Measurements from ENCODE around the gene UGT2A3.

The UGT2A3 gene

DNA sequence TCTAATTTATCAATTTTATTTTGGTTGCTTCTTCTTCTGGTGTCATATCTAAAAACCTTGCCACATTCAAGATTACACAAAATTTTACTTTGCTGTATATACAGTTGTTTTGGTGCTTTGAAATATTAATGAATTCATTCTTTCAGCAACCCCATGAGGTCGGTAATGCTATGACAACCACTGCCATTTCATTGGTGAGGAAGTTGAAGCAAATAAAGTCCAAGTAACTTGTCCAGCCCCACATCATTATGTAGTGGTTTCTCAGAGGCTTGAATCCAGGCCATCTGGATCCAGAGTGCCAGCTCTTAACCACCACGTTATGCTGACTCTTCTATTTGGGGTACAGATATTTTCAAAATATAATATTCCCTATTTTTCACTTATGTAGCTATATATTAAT, 42.2 kb downstream of the UGT2A3 start:
- DNase-seq = no peak

DNA sequence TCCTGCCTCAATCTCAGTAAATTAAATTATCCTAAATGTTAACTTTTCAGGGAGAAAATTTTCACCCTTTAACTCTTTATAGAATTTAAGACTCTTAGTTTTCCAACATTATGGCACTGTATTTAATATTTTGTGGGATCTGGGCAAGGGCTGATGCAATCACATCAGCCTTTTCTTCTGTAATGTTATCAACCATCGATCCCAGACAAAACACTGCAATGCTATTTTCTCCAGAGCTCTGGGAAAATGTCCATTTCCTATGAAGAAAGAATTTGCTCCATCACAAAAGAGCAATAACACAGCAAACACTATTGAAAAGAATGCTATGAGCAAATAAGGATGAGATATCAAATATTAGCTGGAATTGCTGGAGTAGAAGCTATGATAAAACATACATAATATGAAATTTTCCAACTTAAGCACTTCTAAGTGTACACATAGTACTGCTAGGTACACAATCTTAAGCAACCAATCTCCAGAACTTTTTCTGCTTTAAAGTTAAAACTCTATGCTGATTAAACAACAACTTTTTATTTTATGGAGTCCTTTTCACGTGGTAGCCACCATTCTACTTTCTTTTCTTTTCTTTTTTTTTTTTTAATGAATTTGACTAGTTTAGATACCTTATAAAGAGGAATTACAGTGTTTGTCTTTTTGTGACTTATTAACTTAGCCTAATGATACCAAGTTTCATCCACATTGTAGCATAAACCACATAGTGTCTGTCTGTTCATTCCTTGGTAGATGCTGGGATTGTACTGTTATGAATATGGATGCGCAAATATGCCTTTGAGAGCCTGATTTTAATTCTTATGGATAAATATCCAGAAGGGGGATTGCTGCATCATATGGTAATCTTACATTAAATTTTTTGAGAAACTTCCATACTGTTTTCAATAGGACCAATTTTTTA, 43.6 kb downstream of the UGT2A3 start:
- no peak for DNase-seq

DNA sequence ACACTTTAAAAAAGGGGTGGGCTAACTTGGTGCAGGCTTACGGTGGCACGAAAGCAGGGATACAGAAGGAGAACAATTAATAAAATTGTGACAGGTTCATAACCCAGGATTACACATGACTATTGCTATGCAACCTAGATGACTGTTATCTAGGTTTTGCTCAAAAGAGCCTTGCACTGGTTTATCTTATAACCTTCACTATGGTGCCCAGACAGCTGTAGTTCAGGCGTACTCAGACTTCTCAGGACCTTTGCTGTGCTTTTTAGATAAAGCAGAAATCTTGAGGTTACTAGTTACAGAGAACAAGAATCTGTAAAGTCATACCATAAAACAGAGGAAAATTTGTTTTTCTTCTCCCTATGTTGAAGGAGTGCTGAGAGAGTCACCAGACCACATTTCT, 44.4 kb downstream of the UGT2A3 start:
- DNase-seq = no peak

DNA sequence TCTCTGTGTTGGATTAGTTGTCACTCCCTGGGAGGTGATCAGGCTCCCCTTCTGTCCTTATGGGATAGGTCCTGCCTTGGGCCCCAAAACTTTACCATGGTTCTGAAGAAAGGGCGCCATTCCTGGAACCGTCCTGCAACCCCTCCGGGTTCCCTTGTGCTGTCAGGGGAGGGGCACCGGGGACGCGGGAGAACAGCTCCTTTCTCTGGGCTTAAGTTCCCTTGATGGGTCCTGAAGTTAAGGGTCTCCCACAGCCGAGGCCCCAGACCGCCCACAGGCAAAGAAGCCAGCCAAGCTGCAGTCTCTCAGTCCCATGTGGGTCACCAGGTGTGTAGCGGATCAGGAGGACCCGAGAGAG, 44.8 kb downstream of the UGT2A3 start:
- no peak for DNase-seq

DNA sequence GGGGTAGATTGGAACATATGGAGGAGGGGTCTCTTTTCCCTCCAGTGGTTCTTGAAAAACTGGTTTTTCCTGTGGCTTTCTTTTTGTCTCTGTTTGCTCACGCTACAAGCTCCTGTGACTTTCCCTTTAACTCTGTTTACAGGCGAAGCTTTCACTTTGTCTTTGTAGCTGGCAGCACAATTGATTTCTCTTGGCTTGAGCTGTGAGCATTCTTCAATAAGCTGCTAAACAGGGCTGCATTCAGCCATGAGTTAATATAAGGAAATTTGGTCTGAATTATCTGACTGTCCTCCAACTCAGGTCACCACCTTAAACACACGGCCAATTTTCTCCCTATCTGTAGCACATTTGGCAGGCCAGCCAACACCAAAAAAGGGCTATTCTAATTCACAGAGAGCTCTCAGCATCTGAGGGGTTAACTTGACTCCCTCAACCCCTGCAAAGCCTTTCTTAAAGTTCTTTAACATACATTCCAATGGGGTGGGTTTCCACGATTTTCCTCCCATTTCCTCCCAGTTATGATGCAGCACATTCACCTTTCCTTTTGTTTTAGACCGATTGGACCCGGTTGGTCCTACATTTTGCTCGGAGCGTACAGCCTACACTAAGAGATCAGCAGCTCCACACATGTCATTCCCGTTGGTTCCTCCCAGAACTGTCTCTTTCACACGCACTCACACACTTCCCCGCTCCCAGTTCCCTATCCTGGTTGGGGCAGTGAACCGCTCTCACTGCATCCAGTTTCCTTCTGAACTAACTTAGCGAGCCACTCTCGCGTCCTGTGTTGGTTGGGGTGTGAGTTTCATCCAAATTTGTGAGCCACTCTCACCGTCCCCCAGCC, 45.4 kb downstream of the UGT2A3 start:
- DNase-seq = no peak

DNA sequence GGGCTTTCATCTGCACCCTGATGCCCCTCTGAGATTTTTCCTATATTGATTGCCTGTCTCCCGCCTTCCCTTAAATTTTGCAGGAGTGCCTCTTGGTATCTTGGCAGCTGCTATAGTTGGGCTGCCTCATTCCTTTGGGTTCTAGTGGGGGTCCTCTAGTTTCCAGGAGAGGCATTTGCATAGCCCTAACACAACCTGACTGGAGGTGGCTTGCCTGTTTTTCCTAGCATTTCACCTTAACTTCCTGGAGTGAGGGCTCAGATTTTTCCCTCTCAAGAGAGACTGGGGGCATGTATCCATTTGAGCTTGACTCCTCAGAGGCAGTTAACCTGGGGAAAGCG, 46.0 kb downstream of the UGT2A3 start:
- no peak for DNase-seq

DNA sequence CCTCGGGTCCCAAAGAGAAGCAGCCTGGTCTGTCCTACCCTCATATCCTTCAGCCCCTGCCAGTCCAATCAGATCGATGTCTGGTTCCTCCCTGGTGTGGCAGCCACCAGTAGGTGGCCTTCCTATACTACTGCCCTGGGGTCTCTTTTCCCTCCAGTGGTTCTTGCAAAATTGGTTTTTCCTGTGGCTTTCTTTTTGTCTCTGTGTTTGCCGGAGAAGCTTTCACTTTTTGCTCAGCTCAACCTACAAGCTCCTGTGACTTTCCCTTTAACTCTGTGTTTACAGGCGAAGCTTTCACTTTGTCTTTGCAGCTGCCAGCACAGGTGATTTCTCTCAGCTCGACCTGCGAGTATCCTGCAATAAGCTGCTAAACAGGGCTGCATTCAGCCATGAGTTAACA, 46.8 kb downstream of the UGT2A3 start:
- DNase-seq = no peak

DNA sequence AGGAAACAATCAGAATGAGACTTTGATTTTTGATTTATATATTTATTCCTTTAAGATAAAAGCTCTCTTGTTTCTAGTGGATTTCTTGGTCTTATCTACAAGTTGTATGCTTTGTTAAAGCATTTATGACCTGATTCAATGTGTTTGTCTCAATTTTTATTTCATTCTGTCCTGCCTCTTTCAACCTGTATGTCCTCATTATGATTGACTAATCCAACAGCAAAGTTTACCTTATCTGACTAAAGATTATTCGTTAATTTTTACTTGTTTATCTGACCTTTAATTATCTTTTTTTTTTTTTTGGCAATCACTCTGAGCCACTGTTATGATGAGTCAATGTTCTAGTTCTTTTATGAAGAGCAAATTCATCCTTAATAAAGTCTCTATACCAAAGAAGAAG, 54.9 kb downstream of the UGT2A3 start:
- DNase-seq = no peak

DNA sequence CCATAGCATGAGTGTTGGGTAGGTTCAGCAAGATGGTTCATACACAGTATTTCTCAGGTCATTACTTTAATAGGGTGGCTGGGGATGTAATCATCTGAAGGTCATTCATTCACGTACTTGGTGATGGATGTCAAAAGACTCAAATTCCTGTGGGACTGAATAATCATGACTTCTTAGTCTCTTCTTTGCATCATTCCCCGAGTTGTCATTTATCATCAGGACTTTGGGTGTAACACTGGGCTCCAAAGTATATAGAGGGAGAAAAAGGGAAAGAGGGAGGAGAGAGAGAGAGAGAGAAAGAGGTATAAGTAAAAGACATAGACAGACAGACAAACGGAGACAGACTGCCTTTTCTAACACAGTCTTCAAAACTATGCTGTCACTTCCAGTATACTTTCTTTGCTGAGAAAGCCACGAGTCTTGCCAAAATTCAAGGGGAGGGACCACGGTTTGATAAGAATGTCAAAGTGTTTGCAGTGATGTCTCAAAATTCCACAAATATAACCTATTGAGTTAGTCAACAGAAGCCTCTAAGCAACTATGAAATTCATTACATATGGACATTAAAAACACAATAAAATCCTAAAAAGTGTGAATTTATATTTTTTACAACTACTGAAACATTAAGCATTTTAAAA, 55.9 kb downstream of the UGT2A3 start:
- DNase-seq = no peak

DNA sequence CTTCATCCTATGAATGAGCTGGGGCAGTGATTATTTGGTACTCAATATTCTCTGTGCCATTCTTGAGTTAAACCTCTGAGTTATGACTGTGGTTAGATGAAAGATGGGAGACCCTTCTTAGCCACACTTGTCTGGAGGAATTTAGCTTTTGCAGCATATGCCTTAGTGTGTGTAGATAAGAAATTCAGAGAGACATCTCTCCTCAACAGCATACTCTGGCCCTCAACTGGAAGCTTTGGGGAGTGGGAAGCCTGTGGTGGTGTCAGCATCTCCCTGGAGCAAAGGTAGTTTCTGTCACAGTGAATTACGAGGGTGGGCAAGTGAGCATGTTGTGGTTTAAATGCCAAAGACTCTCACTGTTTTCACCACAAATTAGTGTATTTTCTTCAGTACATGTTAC, 58.7 kb downstream of the UGT2A3 start:
- DNase-seq = no peak

DNA sequence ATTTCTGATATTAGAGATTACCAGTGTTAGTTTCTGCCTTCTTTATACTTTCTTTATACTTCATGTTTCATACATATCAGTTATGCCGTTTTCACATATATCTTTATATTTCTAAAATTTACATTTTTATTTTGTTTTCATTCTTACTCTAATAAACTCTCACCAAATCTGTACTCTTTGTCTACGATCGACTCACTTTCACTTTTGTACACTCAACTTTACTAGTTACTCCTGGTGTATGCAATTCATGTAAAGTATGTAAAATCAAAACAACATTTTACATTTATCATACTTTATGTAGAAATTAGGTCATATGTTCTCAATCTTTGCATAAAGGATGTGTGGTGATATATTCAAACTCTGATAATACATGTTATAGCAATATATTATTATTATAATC, 59.9 kb downstream of the UGT2A3 start:
- DNase-seq = no peak

DNA sequence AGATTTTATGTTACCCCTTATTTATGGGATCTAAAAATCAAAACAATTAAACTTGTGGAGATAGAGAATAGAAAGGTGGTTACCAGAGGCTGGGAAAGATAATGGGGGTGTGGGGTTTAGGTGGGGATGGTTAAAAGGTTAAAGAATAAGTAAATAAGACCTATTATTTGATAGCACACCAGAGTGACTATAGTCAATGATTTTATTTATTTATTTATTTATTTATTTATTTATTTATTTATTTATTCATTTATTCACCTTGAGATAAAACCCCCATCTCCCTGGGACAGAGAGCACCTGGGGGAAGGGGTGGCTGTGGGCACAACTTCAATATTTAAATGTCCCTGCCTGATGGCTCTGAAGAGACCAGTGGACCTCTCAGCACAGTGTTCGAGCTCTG, 66.1 kb downstream of the UGT2A3 start:
- DNase-seq = no peak

DNA sequence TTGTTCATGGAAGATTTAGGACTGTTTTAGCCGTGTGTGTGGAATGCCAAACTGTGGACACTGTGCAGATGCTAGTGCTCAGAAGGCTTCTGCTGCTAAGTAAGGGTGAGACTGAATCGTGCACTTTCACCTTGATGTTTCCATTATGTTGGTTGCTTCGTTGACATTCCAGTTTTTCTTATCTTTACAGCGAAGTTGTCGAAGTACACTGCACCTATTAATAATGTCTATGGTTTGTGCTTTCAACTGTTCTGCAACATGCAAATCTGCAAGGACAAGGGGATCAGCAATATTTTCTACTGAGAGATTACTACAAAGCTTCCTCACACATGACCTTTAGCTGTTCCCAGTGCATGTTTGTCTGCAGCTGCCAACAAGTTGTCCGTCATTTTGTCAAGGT, 67.7 kb downstream of the UGT2A3 start:
- DNase-seq = no peak

Data from SHP77 (cell line).